BLaER1 treated with 17β-estradiol and CSF1 and Interleukin-3, amounts not matched to agents 10 nM and 100 nM (cell line): ENCODE data around the gene FER1L5.
"Not testable (repeated sequence)": the region's sequence is repeated elsewhere in the genome, so short reads cannot be mapped to it uniquely, and the experiment has no call there.

Experiments
- H3K27ac ChIP-seq, 11 experiments: shearing (Covaris generic); formaldehyde crosslinking; 2 replicates each; pipeline ENCODE4 v1.8.1; 2022
- H3K27me3 ChIP-seq, 11 experiments: shearing (Covaris generic); formaldehyde crosslinking; 2 replicates each; pipeline ENCODE4 v1.8.1; 2022
- H3K36me3 ChIP-seq, 11 experiments: shearing (Covaris generic); formaldehyde crosslinking; 2 replicates each; pipeline ENCODE4 v1.8.1; 2022
- H3K4me1 ChIP-seq, 10 experiments: shearing (Covaris generic); formaldehyde crosslinking; 2 replicates each; pipeline ENCODE4 v1.8.1; 2022
- H3K4me2 ChIP-seq, 11 experiments: shearing (Covaris generic); formaldehyde crosslinking; 2 replicates each; pipeline ENCODE4 v1.8.1; 2022
- H3K4me3 ChIP-seq, 10 experiments: shearing (Covaris generic); formaldehyde crosslinking; 2 replicates each; pipeline ENCODE4 v1.8.1; 2022
- H3K9ac ChIP-seq, 11 experiments: shearing (Covaris generic); formaldehyde crosslinking; 2 replicates each; pipeline ENCODE4 v1.8.1; 2022
- H3K9me3 ChIP-seq, 11 experiments: shearing (Covaris generic); formaldehyde crosslinking; replicated peaks in 1 of 11; 2 replicates each; pipeline ENCODE4 v1.8.1; 2022
- H4K20me1 ChIP-seq, 11 experiments: shearing (Covaris generic); formaldehyde crosslinking; 2 replicates each; pipeline ENCODE4 v1.8.1; 2022
- Cebpa-rat ChIP-seq, 11 experiments: shearing (Covaris generic); IDR thresholded peaks; 2 replicates each; pipeline ENCODE4 v1.8.1; 2022

FER1L5 gene

GRCh38 chr2:96647681-96648080 lies 5.1 kb downstream of the FER1L5 start:
- Histone ChIP-seq H3K9ac (no peak overlapping the region), H3K4me3 (no peak overlapping the region), H3K9me3 (no peaks in the 10 kb centered on the region), H3K27ac (no peak overlapping the region), H4K20me1 (no peaks in the 10 kb centered on the region), H3K27me3 (no peaks in the 10 kb centered on the region), H3K36me3 (no peaks in the 10 kb centered on the region), H3K4me2 (no peak overlapping the region), H3K4me1 (0 out of 20 replicates have a peak, but pooled peaks cover 0 to under 1% (median 0%) of the 10 kb centered on the region in 10 experiments)
- TF ChIP-seq Cebpa-rat (IDR thresholded peaks at IDR 0.05) = no peak

- H3K9ac ChIP-seq = no peak overlapping the region
- H3K9me3 ChIP-seq = no peaks in the 10 kb centered on the region
- H3K36me3 ChIP-seq = no peaks in the 10 kb centered on the region
- no peak overlapping the region for H3K4me2 ChIP-seq
- H3K4me1 ChIP-seq = no peaks in the 10 kb centered on the region
- no peaks in the 10 kb centered on the region for H3K27me3 ChIP-seq
- no peak overlapping the region for H3K27ac ChIP-seq
- no peaks in the 10 kb centered on the region for H4K20me1 ChIP-seq
- no peak for TF ChIP-seq Cebpa-rat (IDR thresholded peaks at IDR 0.05)
- no peak overlapping the region for H3K4me3 ChIP-seq
Observed at GRCh38 chr2:96648306-96648930, 5.9 kb downstream of the FER1L5 start.

DNA sequence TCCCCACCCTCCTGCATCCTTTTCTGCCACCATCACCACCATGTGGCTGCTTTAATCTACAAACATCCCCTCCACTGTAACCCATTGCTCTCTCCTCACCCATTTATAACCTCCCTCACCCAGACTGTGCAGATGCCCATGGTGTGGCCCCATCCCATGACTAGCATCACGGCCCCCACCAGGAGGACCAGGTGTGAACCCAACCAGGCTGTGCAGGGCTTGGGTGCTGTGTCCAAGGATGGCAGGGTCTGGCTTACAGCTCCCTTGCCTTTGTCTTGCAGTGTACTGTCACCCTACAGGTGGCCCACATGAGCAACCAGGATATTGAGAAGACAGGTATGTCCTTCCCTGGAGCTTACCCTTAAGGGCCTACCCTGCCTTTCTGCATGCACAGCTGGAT lies 6.8 kb downstream of the FER1L5 start:
- no peak overlapping the region for H3K4me2 ChIP-seq
- H3K4me3 ChIP-seq = no peak overlapping the region
- no peak overlapping the region for H3K9ac ChIP-seq
- TF ChIP-seq Cebpa-rat (IDR thresholded peaks at IDR 0.05) = no peak
- no peak overlapping the region for H3K27ac ChIP-seq
- no peaks in the 10 kb centered on the region for H3K9me3 ChIP-seq
- H3K27me3 ChIP-seq = no peaks in the 10 kb centered on the region
- no peaks in the 10 kb centered on the region for H3K36me3 ChIP-seq
- no peaks in the 10 kb centered on the region for H4K20me1 ChIP-seq
- H3K4me1 ChIP-seq = peaks cover 0 to under 1% (median 0%) of the 10 kb centered on the region in 10 experiments; a peak in 1 of 20 replicates

DNA sequence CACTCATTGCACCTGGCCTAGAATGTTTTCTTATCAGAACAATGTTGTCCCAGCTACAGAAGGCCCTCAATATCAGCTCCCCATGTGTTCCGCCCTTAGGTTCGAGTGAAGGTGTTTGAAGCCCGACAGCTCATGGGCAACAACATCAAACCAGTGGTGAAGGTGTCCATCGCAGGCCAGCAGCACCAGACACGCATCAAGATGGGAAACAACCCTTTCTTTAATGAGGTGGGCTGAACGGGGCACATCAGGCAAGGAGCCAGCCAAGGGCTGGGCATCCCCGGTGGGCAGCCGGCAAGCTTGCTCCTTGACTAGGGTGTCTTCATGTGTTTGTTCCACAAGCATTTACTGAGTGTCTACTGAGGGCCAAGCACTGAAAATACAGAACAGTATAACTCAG lies 9.2 kb downstream of the FER1L5 start:
- no peak for TF ChIP-seq Cebpa-rat (IDR thresholded peaks at IDR 0.05)
- no peaks in the 10 kb centered on the region for H4K20me1 ChIP-seq
- H3K27ac ChIP-seq = no peak overlapping the region
- H3K4me1 ChIP-seq = peaks cover 0 to 25% (median 7%) of the 10 kb centered on the region in 10 experiments; a peak in 11 of 20 replicates
- H3K36me3 ChIP-seq = no peaks in the 10 kb centered on the region
- no peaks in the 10 kb centered on the region for H3K27me3 ChIP-seq
- no peaks in the 10 kb centered on the region for H3K9me3 ChIP-seq
- H3K9ac ChIP-seq = no peak overlapping the region
- no peak overlapping the region for H3K4me3 ChIP-seq
- H3K4me2 ChIP-seq = no peak overlapping the region

DNA sequence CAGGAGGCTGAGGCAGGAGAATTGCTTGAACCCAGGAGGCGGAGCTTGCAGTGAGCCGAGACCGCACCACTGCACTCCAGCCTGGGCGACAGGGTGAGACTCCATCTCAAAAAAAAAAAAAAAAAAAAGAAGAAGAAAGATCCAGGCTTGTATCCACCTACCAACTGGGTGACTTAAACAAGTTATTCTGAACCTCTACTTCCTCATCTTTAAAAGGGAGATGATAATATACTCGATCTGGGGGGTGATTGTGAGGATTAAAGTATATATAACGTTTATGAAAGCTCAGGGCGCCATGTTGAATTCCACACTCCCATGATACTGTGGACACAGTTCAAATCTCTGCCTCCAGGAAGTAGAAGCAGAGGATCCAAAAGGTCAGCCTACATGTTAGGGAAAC lies 12.2 kb downstream of the FER1L5 start:
- H4K20me1 ChIP-seq, H3K27me3 ChIP-seq, H3K36me3 ChIP-seq, H3K9me3 ChIP-seq, H3K27ac ChIP-seq, H3K4me3 ChIP-seq, H3K9ac ChIP-seq: not testable (repeated sequence)
- peaks cover 0 to 30% (median 10%) of the 10 kb centered on the region in 10 experiments; a peak in 11 of 20 replicates for H3K4me1 ChIP-seq
- H3K4me2 ChIP-seq = 0 out of 22 replicates have a peak overlapping the region, but pooled peaks of 1 of the 11 experiments have one; percentile 5

DNA sequence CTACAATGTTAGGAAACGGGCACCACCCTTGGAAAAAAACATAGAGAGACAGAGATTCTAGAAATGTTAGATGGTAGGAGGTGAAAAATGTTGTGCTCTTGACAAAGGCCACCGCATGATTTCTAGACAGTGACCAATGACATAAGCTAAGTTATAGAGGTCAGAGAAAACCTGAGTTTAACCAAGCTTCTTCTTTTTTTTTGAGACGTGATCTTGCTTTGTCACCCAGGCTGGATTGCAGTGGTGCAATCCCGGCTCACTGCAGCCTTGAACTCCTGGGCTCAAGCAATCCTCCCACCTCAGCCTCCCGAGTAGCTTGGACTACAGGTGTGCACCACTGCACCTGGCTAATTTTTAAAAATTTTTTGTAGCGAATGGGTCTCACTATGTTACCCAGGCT lies 13.0 kb downstream of the FER1L5 start:
- H3K9me3 ChIP-seq = 0 out of 22 replicates have a peak, but pooled peaks cover 0 to 7% (median 0%) of the 10 kb centered on the region in 11 experiments
- no peak overlapping the region for H3K27ac ChIP-seq
- no peaks in the 10 kb centered on the region for H3K27me3 ChIP-seq
- peaks cover 0 to 30% (median 10%) of the 10 kb centered on the region in 10 experiments; a peak in 11 of 20 replicates for H3K4me1 ChIP-seq
- TF ChIP-seq Cebpa-rat (IDR thresholded peaks at IDR 0.05) = no peak
- peak overlapping the region in 3 of 11 experiments; percentile 2 to 75 (median 66); a peak in 3 of 22 replicates for H3K4me2 ChIP-seq
- no peaks in the 10 kb centered on the region for H3K36me3 ChIP-seq
- H3K9ac ChIP-seq = no peak overlapping the region
- H3K4me3 ChIP-seq = no peak overlapping the region
- H4K20me1 ChIP-seq = no peaks in the 10 kb centered on the region

DNA sequence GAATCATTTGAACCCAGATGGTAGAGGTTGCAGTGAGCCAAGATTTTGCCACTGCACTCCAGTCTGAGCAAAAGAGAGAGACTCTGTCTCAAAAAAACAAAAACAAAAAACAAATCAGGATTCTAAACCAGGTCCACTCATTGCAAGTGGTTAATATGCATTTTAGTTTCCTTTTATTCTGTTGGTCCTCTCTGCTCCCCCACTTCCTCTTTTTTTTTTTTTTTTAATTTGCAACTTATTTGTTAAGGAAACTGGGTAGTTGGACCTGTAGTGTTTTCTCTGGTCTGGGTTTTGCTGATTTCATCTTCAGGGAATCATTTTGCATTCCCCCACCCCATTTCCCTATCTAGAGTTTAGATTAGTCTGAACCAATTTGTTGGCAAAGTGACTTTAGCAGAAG lies 14.0 kb downstream of the FER1L5 start:
- Histone ChIP-seq H3K9me3 (0 out of 22 replicates have a peak, but pooled peaks cover 0 to 7% (median 0%) of the 10 kb centered on the region in 11 experiments), H3K4me1 (peaks cover 0 to 30% (median 10%) of the 10 kb centered on the region in 10 experiments; a peak in 11 of 20 replicates), H3K4me2 (peak overlapping the region in 6 of 11 experiments; percentile 26 to 75 (median 62); a peak in 11 of 22 replicates), H3K27ac (peak overlapping the region in 3 of 11 experiments; percentile 37 to 40 (median 38); a peak in 2 of 22 replicates), H3K36me3 (no peaks in the 10 kb centered on the region), H3K4me3 (no peak overlapping the region), H3K9ac (no peak overlapping the region), H4K20me1 (no peaks in the 10 kb centered on the region), H3K27me3 (no peaks in the 10 kb centered on the region)
- TF ChIP-seq Cebpa-rat (IDR thresholded peaks at IDR 0.05) = no peak

- Histone ChIP-seq H3K4me2 (no peak overlapping the region), H3K4me3 (no peak overlapping the region), H3K27me3 (no peaks in the 10 kb centered on the region), H3K9ac (no peak overlapping the region), H3K36me3 (no peaks in the 10 kb centered on the region), H4K20me1 (no peaks in the 10 kb centered on the region), H3K9me3 (peaks cover 8 to 16% (median 12%) of the 10 kb centered on the region in 11 experiments; a peak in 19 of 22 replicates), H3K4me1 (peaks cover 2 to 30% (median 22%) of the 10 kb centered on the region in 10 experiments; a peak in 14 of 20 replicates), H3K27ac (no peak overlapping the region)
- no peak for TF ChIP-seq Cebpa-rat (IDR thresholded peaks at IDR 0.05)
Observed at GRCh38 chr2:96661324-96661723, 18.8 kb downstream of the FER1L5 start.

- Histone ChIP-seq H3K4me2 (no peak overlapping the region), H3K27me3 (no peaks in the 10 kb centered on the region), H3K9me3 (peaks cover 8 to 16% (median 12%) of the 10 kb centered on the region in 11 experiments; a peak in 19 of 22 replicates), H3K4me1 (peaks cover 0 to 27% (median 19%) of the 10 kb centered on the region in 10 experiments; a peak in 14 of 20 replicates), H3K36me3 (no peaks in the 10 kb centered on the region), H3K9ac (no peak overlapping the region), H4K20me1 (no peaks in the 10 kb centered on the region), H3K4me3 (no peak overlapping the region), H3K27ac (no peak overlapping the region)
- TF ChIP-seq Cebpa-rat (IDR thresholded peaks at IDR 0.05) = no peak
Observed at GRCh38 chr2:96662360-96662759, 19.8 kb downstream of the FER1L5 start.

DNA sequence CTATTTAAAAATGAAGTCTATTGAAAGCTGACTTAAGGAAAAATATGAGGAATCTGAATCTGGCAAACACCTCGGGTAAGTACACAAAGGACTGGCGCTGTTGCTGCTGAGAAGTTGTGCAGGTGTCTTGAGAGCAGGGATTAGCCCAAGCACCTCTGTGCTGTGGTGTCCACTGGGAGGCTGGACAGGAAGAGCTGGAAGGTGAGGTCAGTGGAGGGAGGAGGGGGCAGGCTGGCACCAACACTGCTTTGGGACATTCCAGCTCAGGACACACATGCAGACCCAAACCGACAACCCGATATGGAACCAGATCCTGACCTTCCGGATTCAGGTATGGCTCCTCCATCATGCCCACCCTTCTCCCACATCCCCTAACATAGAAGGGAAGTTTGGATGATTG lies 20.6 kb downstream of the FER1L5 start:
- peaks cover 0 to 26% (median 19%) of the 10 kb centered on the region in 10 experiments; a peak in 14 of 20 replicates for H3K4me1 ChIP-seq
- no peak overlapping the region for H3K9ac ChIP-seq
- no peak overlapping the region for H3K27ac ChIP-seq
- H3K27me3 ChIP-seq = no peaks in the 10 kb centered on the region
- no peak overlapping the region for H3K4me2 ChIP-seq
- peaks cover 8 to 16% (median 12%) of the 10 kb centered on the region in 11 experiments; a peak in 19 of 22 replicates for H3K9me3 ChIP-seq
- H3K4me3 ChIP-seq = no peak overlapping the region
- TF ChIP-seq Cebpa-rat (IDR thresholded peaks at IDR 0.05) = no peak
- no peaks in the 10 kb centered on the region for H3K36me3 ChIP-seq
- no peaks in the 10 kb centered on the region for H4K20me1 ChIP-seq
